Cardiac septum (tissue), 1 donor: ENCODE data around the gene CHAF1A. TPM values are rescaled to one million over a fixed set of nuclear protein-coding genes. Genes with fewer than 3 reads are reported as not detected.

Source experiments
- DNase-seq: peaks from one replicate; pipeline ENCODE4 v3.0.0-alpha.2; 2020; ENCODE audit warnings: low spot score
- intact Hi-C: fragments of 100-400 bp; cut with DNase I; formaldehyde crosslinking; loops from one replicate; pipeline ENCODE4 v1.14.0; 2022
- long read RNA-seq: library from polyadenylated mRNA; unstranded; transcript quantifications from one replicate; pipeline ENCODE4 v2.0.0, GENCODE V29; 2021
- total RNA-seq: library from RNA; stranded (reverse); fragmentation: NEBNext Ultra II Directional; extraction: Animal tissue kit (Norgen Biotek cat#: 25700); gene quantifications from one replicate; pipeline ENCODE4 v1.2.1, GENCODE V29; 2021
- donor health status: DM: no; HTN: no; CAD: no.

CHAF1A gene, protein sequence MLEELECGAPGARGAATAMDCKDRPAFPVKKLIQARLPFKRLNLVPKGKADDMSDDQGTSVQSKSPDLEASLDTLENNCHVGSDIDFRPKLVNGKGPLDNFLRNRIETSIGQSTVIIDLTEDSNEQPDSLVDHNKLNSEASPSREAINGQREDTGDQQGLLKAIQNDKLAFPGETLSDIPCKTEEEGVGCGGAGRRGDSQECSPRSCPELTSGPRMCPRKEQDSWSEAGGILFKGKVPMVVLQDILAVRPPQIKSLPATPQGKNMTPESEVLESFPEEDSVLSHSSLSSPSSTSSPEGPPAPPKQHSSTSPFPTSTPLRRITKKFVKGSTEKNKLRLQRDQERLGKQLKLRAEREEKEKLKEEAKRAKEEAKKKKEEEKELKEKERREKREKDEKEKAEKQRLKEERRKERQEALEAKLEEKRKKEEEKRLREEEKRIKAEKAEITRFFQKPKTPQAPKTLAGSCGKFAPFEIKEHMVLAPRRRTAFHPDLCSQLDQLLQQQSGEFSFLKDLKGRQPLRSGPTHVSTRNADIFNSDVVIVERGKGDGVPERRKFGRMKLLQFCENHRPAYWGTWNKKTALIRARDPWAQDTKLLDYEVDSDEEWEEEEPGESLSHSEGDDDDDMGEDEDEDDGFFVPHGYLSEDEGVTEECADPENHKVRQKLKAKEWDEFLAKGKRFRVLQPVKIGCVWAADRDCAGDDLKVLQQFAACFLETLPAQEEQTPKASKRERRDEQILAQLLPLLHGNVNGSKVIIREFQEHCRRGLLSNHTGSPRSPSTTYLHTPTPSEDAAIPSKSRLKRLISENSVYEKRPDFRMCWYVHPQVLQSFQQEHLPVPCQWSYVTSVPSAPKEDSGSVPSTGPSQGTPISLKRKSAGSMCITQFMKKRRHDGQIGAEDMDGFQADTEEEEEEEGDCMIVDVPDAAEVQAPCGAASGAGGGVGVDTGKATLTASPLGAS
- total RNA-seq, result 5.1 TPM
- long read RNA-seq, partial matches to known transcripts, result 3 of 12 reads
- long read RNA-seq, other reads (novel, unspliced or antisense), result 5 of 12 reads

DNA sequence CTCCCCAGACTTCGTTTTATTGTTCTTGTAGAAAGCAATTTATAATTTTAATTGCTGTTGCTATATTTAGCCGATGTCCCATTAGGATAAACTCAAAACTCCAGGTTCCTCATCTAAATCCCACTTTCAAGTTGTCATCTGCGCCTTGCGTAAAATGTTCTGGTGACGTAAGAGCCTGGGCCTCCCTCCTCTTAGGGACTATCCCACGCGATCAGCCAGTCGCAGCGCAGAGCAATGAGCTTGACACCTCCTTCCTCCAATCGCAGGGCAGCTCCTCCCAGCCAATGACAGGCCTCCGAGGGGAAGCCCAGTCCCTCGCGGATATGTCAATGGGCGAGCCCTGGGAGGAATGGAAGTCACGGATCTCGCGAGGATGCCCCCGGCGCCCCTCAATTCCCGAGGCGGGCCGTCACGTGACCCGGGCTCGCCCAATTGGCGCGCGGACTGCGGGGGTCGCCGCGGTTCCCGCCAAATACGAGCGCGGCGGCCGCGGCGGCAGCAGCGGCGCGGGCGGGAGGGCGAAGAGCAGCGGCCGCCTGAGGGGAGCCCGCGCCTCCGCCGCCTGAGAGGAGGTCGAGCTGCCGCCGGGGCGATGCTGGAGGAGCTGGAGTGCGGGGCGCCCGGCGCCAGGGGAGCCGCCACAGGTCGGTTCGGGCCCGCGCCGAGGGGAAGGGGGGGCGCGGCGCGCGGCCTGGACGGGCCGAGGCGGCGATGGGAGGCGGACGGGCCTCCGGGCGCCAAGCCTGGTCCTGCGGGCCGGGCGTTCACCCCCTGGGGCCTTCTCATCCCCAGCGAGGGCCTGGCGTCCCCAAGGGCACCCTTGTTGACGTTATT lies at the start of gene CHAF1A:
TSS of gene CHAF1A (plus strand) at position 470 of the 834 bp plus-strand sequence. CDS start at position 593, 123 bp downstream.
- DNase-seq, result peak; percentile 100
- intact Hi-C loops, result loop anchor here (5.0 kb wide), 4 partner anchors 35 to 155 kb away; partner anchors contain the start of genes MPND, UBXN6 and YJU2

DNA sequence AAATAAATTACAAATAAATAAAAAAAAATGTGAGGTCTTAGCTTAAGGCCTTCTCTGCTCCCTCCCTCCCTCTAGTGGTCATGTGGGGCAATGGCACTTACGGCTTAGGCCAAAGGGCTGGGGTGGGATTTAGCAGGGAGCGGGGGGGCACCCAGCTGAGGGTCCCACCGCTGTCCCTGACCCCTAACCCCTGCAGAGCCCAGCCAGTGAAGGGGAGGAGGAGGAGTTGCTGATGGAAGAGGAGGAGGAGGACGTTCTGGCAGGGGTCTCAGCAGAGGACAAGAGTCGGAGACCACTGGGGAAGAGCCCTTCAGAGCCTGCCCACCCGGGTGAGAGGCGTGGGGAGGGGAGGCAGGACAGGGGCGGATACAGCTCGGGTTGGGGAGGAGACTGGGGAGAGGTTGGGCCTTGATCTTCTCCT lies 49.7 kb upstream of the CHAF1A start:
- intact Hi-C loops, result loop anchor here (5.0 kb wide), 2 partner anchors 45 to 85 kb away; no protein-coding TSS in a partner anchor
- DNase-seq, result no peak

DNA sequence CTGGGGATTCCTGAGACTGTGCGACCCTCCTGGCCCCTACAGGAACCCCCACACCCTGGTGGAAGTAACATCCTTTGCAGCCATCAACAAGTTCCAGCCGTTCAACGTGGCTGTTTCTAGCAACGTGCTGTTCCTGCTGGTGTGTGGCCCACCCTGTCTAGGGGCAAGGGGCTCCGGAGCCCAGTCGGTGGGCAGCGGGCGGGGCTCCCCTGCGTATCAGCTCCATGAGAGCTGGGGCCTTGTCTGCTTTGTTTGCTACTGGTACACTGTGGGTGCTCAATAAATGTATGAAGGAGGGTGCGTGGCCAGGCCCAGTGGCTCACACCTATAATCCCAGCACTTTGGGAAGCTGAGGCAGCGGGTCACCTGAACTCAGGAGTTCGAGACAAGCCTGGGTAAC lies 48.2 kb upstream of the CHAF1A start:
- DNase-seq, result no peak
- intact Hi-C loops, result loop anchor here (5.0 kb wide), 2 partner anchors 43 to 87 kb away; no protein-coding TSS in a partner anchor

DNA sequence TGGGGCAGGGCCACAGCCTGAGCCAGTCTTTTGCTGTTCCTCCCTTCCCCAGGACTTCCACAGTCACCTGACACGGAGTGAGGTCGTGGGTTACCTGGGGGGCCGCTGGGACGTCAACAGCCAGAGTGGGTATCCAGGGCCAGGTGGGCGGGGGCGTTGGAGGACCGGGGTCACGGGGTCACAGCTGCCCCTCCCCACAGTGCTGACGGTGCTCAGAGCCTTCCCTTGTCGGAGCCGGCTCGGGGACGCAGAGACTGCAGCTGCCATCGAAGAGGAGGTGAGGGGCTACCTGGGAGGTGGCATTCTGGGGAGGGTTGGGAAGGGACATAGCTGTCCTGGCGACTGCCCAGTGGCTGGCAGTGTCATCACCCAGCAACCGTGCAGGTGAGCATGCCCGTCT lies 47.5 kb upstream of the CHAF1A start:
- intact Hi-C loops, result loop anchor here (5.0 kb wide), 2 partner anchors 42 to 88 kb away; no protein-coding TSS in a partner anchor
- no peak for DNase-seq

DNA sequence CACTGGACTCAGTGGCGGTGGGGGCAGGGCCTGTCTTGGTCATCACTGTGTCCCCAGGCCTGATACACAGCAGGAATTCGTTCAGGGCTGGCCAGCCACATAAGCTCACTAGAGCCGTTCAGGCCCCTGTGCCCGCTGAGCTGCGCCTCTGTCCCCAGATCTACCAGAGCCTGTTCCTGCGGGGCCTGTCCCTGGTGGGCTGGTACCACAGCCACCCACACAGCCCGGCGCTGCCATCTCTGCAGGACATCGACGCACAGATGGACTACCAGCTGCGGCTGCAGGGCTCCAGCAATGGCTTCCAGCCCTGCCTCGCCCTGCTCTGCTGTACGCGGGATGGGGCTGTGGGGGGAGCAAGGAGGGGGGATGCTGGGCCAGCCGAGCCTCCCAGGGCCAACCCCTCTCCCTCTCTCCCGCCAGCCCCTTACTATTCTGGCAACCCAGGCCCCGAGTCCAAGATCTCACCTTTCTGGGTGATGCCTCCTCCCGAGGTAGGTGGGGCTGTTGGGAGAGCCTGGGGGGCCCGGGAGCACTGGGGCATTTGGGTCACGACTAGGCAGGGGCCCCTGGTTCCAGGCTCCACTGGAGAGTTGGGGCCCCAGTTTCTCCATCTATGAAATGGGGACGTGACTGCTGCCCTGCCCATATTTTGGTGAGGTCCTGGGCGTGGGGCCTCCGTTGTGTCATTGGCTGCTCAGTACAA lies 45.2 kb upstream of the CHAF1A start:
- no peak for DNase-seq
- intact Hi-C loops, result no loop called here

DNA sequence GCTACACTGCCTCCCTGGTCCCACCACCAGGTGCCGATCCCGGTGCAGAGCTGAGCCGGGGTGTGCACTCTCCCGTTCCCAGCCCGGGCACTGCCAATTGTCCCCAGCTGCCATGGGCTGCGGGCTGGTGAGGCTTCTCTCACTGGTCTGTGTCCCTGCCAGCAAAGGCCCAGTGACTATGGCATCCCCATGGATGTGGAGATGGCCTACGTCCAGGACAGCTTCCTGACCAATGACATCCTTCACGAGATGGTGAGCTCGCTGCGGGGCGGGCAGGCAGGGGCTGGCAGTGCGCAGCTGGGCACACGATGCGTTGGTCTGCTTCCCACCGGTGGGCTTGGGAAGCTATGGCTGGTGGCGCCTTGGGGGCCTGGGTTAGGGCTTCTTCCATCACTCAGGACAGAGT lies 44.5 kb upstream of the CHAF1A start:
- DNase-seq, result no peak
- intact Hi-C loops, result no loop called here

DNA sequence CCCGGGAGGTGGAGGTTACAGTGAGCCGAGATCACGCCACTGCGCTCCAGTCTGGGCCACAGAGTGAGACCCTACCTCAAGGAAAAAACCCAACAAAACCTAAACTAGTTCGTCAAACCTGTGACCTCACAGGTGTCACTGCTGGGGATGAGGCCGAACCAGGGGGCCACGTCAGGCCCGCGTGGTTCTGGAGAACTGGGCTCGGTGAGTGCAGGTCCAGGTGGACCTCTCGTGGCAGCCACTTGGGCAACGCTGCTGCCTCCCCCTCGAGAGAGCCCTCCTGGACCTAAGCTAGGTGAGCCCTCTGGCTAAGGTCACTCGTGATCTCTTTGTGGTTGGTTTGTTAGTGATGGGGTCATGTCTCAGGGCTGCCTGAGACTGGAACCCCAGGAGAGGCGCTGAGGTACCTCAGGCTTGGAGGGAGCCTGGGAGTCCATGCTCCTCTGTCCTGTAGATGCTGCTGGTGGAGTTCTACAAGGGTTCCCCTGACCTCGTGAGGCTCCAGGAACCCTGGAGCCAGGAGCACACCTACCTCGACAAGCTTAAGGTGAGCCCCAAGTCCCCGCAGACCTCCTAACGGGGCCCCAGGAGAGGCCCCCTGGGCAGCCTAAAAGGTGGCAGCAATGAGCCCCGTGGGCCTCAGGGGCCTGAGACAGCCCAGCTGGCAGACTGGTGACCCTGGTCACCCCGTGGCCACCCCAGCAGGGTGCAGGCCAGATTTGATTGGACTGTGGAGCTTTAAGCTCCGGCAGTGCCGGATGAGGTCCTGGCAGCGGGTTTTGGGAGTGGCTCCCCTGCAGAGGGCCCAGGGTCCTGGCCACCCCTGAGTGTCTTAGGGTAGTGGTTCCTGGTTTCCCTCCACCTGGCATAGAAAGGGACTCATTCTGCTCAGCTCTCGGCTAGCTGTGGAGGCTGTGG lies 43.5 kb upstream of the CHAF1A start:
- intact Hi-C loops, result no loop called here
- DNase-seq, result no peak

DNA sequence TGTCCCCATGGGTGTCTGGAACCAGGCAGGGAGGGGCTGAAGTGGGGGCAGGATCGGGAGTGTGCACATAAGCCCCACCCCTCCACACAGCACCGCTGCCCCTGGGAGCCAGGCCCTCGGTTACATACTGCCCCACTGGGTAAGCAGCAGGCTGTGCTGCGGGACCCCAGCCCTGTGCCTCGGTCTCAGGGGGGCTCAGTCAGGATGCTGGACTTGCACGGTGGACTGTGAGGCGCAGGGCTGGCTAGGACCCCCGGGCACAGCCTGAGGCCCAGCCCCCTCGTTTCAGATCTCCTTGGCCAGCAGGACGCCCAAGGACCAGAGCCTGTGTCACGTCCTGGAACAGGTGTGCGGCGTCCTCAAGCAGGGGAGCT lies 42.8 kb upstream of the CHAF1A start:
- DNase-seq, result no peak
- intact Hi-C loops, result no loop called here

DNA sequence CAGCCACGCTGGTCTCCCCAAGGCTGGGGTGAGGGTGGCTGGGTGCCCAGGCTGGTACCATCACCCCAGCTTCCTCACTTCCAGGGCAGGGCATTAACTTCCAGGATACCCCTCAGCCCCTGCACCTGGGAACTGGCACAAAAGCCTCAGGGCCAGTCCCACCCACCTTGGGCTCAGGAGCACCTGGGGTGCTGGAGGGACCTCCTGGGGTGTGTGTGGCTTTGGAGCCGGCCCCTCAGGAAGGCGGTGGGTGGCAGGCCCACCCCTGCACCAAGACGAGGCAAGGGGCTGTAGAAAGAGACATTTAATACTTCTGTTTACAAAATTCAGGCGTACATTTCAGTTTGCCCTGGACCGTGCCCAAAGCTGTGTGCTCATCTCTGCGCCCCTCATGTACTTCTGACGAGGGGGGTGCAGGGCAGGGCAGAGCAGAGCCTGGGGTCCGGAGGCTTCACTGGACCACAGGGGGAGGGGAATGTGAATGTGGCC lies 42.3 kb upstream of the CHAF1A start:
- intact Hi-C loops, result no loop called here

DNA sequence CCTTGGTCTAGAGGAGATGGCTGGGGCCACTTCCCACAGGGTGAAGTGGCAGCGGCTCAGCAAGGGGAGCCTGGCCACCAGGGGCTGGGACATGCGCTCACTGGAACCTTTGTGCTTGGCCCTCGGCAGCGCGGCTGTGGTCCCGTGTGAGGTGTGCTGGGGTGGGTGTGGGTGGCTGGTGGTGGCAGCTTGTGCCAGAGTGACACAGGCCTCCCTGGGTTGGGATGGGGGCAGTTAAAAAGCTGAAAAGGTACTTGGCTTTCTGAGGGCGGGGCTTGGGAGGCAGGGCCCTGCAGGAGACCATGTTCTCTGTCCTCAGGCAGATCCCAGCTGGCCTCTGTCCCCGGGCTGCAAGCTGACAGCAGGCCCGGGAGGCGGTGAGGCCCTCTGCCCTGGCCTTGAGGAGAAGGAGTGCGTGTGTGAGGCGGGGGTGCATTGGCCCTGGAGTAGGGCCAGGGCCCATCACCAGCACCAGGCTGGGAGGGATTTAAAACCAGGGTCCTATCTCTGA lies 41.7 kb upstream of the CHAF1A start:
- DNase-seq, result no peak
- intact Hi-C loops, result no loop called here

More for the DNA sequence above, 42.3 kb upstream of the CHAF1A start:
- no peak for DNase-seq

DNA sequence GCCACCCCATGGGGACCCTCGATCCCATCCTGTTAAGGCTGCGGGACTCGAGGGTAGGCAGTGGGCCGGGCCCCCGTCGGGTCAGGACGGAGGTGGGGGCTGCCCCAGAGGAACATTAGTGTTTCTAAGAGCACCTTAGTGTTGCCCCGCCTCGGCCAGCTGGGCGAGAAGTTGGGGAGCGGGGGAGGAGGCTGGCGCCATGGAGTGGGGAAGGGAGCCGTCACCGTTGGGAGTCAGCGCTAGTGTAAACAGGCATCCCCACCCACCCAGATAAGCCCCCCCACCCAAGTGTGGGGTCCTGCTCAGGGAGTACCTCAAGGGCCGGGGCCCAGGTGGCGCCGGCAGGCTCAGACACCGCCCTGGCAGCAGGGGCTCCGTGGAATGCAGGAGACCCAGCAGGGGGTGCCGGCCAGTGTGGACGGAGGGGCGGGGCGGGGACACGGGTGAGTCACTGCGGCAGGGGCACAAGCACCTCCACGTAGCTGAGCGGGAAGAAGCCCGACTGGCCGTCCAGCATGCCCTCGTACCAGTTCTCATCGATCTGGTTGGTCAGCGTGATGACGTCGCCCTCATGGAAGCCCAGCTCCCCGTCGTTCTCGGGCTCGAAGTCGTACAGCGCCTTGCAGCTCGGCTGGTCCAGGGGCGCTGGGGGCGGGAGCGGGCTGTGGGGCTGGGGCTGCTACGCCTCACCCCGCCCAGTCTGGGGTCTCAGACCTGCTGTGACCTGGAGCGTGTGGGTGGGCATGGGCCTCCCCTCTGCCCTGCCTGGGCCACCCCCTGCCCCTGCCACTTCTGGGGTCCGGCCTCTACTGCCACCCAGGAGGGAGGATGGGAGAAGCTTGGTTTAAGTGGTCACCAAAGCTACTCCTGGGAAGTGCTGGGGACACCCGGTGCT lies 41.0 kb upstream of the CHAF1A start:
- DNase-seq, result no peak
- intact Hi-C loops, result no loop called here

DNA sequence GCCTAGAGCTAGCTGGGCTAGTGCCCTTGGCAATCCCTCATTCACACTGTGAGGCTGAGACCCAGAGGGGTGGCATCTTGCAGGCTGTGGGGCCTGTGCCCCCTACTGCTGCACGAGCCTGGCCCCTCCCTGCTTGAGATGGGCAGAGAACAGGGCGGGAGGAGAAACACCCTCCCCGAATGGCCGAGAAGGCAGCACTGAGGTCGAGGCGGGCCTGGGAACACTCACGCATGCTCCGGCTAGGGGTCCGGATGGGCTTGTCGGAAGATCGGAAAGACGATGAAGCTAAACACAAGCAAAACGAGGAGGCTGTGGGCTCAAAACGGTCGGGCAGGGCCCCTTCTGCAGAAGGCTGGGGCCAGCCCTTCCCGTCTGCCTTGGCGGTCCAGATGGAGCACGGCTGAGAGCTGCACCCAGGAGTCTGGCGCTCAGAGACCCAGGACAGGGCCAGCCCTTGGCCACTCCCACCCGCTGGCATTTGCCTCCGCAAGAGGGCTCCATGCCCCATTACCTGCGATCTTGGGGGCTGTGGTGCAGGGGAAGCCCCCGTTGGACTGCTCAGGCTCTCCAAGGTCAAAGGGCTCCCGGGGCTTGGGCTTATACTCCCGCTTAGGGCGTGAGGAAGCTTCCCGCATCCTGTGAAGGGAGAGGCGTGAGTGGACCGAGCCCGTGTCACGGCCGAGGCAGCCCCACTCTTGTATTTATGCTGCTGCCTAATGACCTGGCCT lies 40.2 kb upstream of the CHAF1A start:
- DNase-seq, result no peak
- intact Hi-C loops, result no loop called here

DNA sequence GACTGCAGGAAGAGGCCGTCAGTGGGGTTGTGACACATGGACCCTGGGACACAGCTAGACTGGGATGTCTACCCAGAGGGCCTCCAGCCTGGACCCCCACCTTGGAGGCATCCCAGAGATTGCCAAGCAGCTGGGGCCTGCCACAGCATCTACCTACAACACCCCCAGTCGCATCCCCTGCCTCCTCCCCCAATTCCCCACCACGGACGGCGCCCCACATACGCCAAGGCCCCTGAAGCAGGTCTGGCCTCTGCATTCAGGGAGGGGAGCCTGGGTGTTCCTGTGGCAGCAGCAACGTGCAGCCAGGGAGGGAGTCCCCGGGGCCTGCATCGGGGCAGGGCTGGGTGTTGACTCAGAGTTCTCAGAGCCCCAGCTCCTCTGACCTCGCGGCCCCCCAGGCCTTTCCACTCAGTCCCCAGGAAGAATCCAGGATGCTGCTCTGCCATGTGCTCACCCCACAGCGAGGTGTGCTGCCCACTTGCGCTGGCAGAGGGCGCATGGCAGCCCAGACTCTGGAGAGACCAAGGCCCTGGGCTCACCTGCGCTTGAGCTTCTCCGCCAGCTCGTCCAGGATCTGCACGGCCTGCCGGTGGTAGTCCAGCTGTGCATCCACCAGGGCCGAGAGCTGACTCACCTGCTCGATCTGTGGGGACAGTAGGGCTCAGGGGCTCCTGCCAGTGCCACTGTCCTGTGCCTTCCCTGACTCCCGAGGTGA lies 39.5 kb upstream of the CHAF1A start:
- no peak for DNase-seq
- intact Hi-C loops, result no loop called here

DNA sequence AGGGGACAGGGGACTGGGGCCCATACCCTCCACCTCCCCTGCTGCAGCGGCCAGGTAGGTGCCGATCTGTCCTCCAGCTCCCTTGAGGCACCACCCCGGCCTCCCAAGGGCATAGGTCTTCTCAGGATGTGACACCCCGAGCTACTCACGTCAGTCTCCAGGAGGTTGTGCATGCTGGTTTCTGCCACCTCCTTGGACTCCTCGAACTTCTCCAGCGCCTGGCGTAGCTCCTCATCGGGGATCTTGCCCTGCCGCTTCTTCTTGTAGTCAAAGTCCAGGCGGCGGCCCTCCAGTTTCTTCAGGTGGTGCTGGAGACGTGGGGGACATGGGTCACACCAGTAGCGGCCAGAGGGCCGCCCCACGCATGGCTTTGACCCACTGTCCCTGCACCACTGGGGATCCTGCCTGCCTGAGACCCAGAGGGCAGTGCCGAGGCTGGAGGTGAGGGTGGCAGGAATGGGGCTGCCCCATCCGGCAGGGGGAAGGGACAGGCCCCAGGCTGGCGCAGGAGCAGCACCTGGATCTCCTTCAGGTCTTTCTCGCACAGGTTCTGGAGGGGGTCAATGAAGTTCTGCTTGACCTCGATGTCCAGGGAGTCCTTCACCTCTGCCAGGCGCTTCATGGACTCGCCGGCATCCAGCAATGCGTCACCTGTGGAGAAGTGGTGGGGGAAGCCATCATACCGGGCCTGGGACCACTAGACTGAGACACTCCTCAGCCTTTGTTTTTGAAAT lies 38.7 kb upstream of the CHAF1A start:
- DNase-seq, result no peak
- intact Hi-C loops, result no loop called here
